Heart left ventricle (tissue), 16 donors: Measurements from ENCODE around the gene MRPL48. TPM values are rescaled to one million over a fixed set of nuclear protein-coding genes. Genes with fewer than 3 reads are reported as not detected.

Experiments
- ATAC-seq, 4 donors: fragments of 200-7000 bp; cut with Tn5 transposase; one replicate each; pipeline ENCODE4 v1.9.1; 2020 to 2022; ENCODE audit warnings: moderate library complexity in 4 of 4, mild to moderate bottlenecking in 3 of 4, moderate number of reproducible peaks in 1 of 4
- DNase-seq, 5 donors: peaks; one replicate each; pipeline ENCODE4 v3.0.0-alpha.2; 2020
- H3K27ac ChIP-seq, 12 donors: fragments of 200-600 bp; sonication (generic) in 4 of 12; one replicate each; pipeline versions ENCODE4 v1.5.0 to v1.8.0; 2016 to 2022; ENCODE audit warnings: mild to moderate bottlenecking in 2 of 12
- H3K27me3 ChIP-seq, 9 donors: fragments of 200-600 bp; sonication (generic) in 2 of 9; one replicate each; pipeline versions ENCODE4 v1.5.1 to v1.8.0; 2016 to 2022; ENCODE audit warnings: mild to moderate bottlenecking in 3 of 9
- H3K36me3 ChIP-seq, 9 donors: fragments of 200-600 bp; sonication (generic) in 2 of 9; one replicate each; pipeline versions ENCODE4 v1.5.0 to v1.8.0; 2018 to 2022; ENCODE audit warnings: mild to moderate bottlenecking in 2 of 9
- H3K4me1 ChIP-seq, 12 donors: fragments of 200-600 bp; sonication (generic) in 4 of 12; one replicate each; pipeline versions ENCODE4 v1.5.0 to v1.8.0; 2016 to 2022; ENCODE audit warnings: mild to moderate bottlenecking in 3 of 12
- H3K4me3 ChIP-seq, 12 donors: fragments of 200-600 bp; sonication (generic) in 4 of 12; one replicate each; pipeline versions ENCODE4 v1.5.0 to v1.8.0; 2017 to 2022; ENCODE audit warnings: mild to moderate bottlenecking in 9 of 12, moderate library complexity in 4 of 12
- H3K9me3 ChIP-seq, 12 donors: fragments of 200-600 bp; sonication (generic) in 4 of 12; one replicate each; pipeline versions ENCODE4 v1.5.0 to v1.8.0; 2016 to 2022; ENCODE audit warnings: mild to moderate bottlenecking in 1 of 12
- POLR2A ChIP-seq, 2 donors: fragments of 450-650 bp; IDR thresholded peaks; one replicate each; pipeline ENCODE4 v1.6.1; 2017; ENCODE audit warnings: antibody characterized with exemption in 2 of 2, mild to moderate bottlenecking in 2 of 2, moderate library complexity in 2 of 2
- WGBS, 4 donors: extraction: QIAGEN DNeasy Blood & Tissue Kit in 2 of 4; methylation state at CpG; one replicate each; pipeline versions ENCODE4 v1.1.5 to v1.1.7; 2013 to 2018; 5-methylcytosine and 5-hydroxymethylcytosine counted together
- intact Hi-C, 10 donors: fragments of 100-400 bp; cut with DNase I; formaldehyde crosslinking; loops; one replicate each; pipeline versions ENCODE4 v1.11.1 to v1.14.2; 2022
- polyA plus RNA-seq, 2 donors: library from polyadenylated mRNA; stranded (reverse); fragments of 200-250 nt; gene quantifications; one replicate each; pipeline ENCODE4 v1.2.3, GENCODE V29; 2013
- total RNA-seq, 9 donors: library from RNA; depleted of rRNA in 2 of 9; stranded (reverse); fragments of >200 nt in 2 of 9; fragmentation: NEBNext Ultra II Directional in 3 of 9; extraction: Animal tissue kit (Norgen Biotek cat#: 25700) in 3 of 9; gene quantifications; one replicate each; pipeline versions ENCODE4 v1.1.0 to v1.2.4, GENCODE V29; 2016 to 2023
- TF ChIP-seq, protein P1 (sequence below), 12 donors: fragments of 200-600 bp; sonication (generic) in 4 of 12; IDR thresholded peaks; one replicate each; pipeline versions ENCODE4 v1.5.0 to v1.8.0; 2018 to 2022; ENCODE audit warnings: antibody characterized with exemption in 12 of 12, mild to moderate bottlenecking in 5 of 12
- donor health status: ischemic (EF 13 %, LVEDD 7.1; RV severe dilation, severe dysfunction).
- donor health status: healthy with polysubstance abuse.
- donor health status: DM: no; HTN: yes; CAD: no.
- donor health status: DM: no; HTN: no; CAD: no.
- donor health status: ischemic (EF 25% LVEDD 6.9; RV normal size, moderate dysfunction).
- donor health status: ischemic (EF 25% LVEDD 5.7; RV mildly dilated, moderate dysfunction).
- donor health status: healthy.
- donor health status: DM: yes; HTN: yes; CAD: no.
- donor health status: ischemic (EF 35%, LVEDD 5.7; RV mildly dilated, moderate dysfunction).
- donor health status: nonischemic (EF 11% LVEDD 7.7; RV severe dilation, severe dysfunction).
- donor health status: DM: yes; HTN: yes; CAD: no.
- donor health status: PGD.
- donor health status: ischemic (EF 29% LVEDD 5.4; RV normal size, mild dysfunction).
- donor health status: nonischemic (EF 23%, LVEDD 6.1; RV moderate dilation, normal function).

Gene MRPL48
- total and polyA plus RNA-seq, 11 donors, result 21.0 to 47.7 (median 39.4) TPM

DNA sequence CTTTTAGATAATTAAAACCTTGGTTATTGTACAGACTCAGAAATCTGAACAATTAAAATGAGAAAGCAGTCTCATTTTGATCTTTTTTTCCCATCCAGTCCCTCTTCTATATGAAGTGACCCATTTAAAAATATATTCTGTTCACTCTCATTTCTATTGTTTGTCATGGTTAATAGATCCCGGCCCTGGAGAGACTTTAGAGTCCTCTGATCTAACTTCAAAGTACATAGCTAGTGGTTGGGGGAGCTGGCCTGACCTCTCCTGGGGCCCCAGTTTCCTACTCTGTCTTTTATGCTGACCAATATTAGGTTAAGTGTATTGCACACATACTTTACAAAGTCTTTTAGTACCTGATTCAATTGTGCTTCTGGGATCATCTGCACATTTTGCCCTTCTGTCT lies 13.5 kb downstream of the MRPL48 start:
- WGBS, 4 donors, result 78 to 91% (median 84%) methylated on average over 1 of the region's 1 CpG
- H3K36me3 ChIP-seq, result peaks cover 0 to 19% (median 9%) of the 10 kb centered on the region in 9 donors
- TF ChIP-seq, protein P1, sequence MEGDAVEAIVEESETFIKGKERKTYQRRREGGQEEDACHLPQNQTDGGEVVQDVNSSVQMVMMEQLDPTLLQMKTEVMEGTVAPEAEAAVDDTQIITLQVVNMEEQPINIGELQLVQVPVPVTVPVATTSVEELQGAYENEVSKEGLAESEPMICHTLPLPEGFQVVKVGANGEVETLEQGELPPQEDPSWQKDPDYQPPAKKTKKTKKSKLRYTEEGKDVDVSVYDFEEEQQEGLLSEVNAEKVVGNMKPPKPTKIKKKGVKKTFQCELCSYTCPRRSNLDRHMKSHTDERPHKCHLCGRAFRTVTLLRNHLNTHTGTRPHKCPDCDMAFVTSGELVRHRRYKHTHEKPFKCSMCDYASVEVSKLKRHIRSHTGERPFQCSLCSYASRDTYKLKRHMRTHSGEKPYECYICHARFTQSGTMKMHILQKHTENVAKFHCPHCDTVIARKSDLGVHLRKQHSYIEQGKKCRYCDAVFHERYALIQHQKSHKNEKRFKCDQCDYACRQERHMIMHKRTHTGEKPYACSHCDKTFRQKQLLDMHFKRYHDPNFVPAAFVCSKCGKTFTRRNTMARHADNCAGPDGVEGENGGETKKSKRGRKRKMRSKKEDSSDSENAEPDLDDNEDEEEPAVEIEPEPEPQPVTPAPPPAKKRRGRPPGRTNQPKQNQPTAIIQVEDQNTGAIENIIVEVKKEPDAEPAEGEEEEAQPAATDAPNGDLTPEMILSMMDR (IDR thresholded peaks at IDR 0.05), result no peak
- TF ChIP-seq POLR2A (IDR thresholded peaks at IDR 0.05), result no peak
- no peak overlapping the region for H3K4me3 ChIP-seq
- DNase-seq, result no peak
- H3K27ac ChIP-seq, result no peak overlapping the region
- no peaks in the 10 kb centered on the region for H3K27me3 ChIP-seq
- H3K9me3 ChIP-seq, result no peaks in the 10 kb centered on the region
- peaks cover 0 to 8% (median 0%) of the 10 kb centered on the region in 12 donors for H3K4me1 ChIP-seq
- intact Hi-C loops, result loop anchor here in 2 of 10 donors (10.0 kb wide), 2 partner anchors 56 to 96 kb away; no protein-coding TSS in a partner anchor
- ATAC-seq, result no peak

DNA sequence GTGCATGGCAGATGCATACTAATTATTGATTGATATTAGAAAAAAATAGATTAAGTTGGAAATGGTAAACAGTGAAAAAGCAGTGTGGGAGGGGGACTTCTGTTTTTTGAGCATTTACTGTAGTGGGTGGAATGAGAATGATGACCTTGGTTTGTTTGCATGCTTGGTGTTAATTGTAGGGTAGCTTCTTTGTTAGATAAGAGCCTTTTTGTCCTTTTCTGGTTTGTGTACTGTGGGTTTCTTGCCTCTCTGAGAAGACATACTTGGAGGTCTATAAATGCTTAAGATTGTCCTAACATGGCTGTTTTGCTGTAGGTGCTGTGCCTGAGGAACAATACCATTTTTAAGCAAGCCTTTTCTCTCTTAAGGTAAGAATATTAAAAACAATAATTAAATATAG lies 17.0 kb downstream of the MRPL48 start:
- TF ChIP-seq, protein P1 (IDR thresholded peaks at IDR 0.05), result no peak
- TF ChIP-seq POLR2A (IDR thresholded peaks at IDR 0.05), result no peak
- intact Hi-C loops, result loop anchor here in 2 of 10 donors (10.0 kb wide), 2 partner anchors 60 to 100 kb away; no protein-coding TSS in a partner anchor
- H3K27ac ChIP-seq, result no peak overlapping the region
- H3K4me3 ChIP-seq, result no peak overlapping the region
- no peaks in the 10 kb centered on the region for H3K27me3 ChIP-seq
- H3K9me3 ChIP-seq, result no peaks in the 10 kb centered on the region
- ATAC-seq, result no peak
- DNase-seq, result no peak
- H3K4me1 ChIP-seq, result peaks cover 0 to 8% (median 0%) of the 10 kb centered on the region in 12 donors
- peaks cover 0 to 28% (median 13%) of the 10 kb centered on the region in 9 donors for H3K36me3 ChIP-seq

GRCh38 chr11:73808052-73808451 lies 20.4 kb downstream of the MRPL48 start:
- Histone ChIP-seq H3K27ac (no peak overlapping the region), H3K4me3 (no peak overlapping the region), H3K27me3 (no peaks in the 10 kb centered on the region), H3K4me1 (no peaks in the 10 kb centered on the region), H3K9me3 (no peaks in the 10 kb centered on the region), H3K36me3 (peaks cover 0 to 30% (median 13%) of the 10 kb centered on the region in 9 donors)
- intact Hi-C loops, result loop anchor here in 2 of 10 donors (10.0 kb wide), 2 partner anchors 63 to 103 kb away; no protein-coding TSS in a partner anchor
- 86 to 90% (median 88%) methylated on average over 1 of the region's 1 CpG for WGBS, 4 donors
- TF ChIP-seq, protein P1 (IDR thresholded peaks at IDR 0.05), result no peak
- no peak for TF ChIP-seq POLR2A (IDR thresholded peaks at IDR 0.05)
- DNase-seq, result no peak
- no peak for ATAC-seq

GRCh38 chr11:73810637-73811036 lies 23.0 kb downstream of the MRPL48 start:
- intact Hi-C loops, result loop anchor here in 1 of 10 donors (10.0 kb wide), 1 partner anchor 1116 kb away; no protein-coding TSS in a partner anchor
- DNase-seq (no peak), ATAC-seq (no peak)
- TF ChIP-seq POLR2A (IDR thresholded peaks at IDR 0.05), result no peak
- TF ChIP-seq, protein P1 (IDR thresholded peaks at IDR 0.05), result no peak
- Histone ChIP-seq H3K4me1 (no peaks in the 10 kb centered on the region), H3K9me3 (no peaks in the 10 kb centered on the region), H3K4me3 (no peak overlapping the region), H3K27ac (no peak overlapping the region), H3K36me3 (peaks cover 0 to 28% (median 13%) of the 10 kb centered on the region in 9 donors), H3K27me3 (no peaks in the 10 kb centered on the region)
- 80 to 90% (median 87%) methylated on average over 1 of the region's 1 CpG for WGBS, 4 donors
